Fibroblast of lung (primary cell): Measurements from ENCODE around the gene TMBIM4. TPM values are rescaled to one million over a fixed set of nuclear protein-coding genes. Genes with fewer than 3 reads are reported as not detected.

Experiments used
- DNase-seq, 2 donors: peaks; one replicate each; pipeline versions ENCODE4 v3.0.0 to v3.0.0-alpha.2; 2010; ENCODE audit warnings: low read depth in 2 of 2
- H2AFZ ChIP-seq: 2 replicates; pipeline ENCODE4 v1.5.1; 2012; ENCODE audit warnings: low read length, control low read depth, inconsistent platforms
- H3K27ac ChIP-seq: 2 replicates; pipeline ENCODE4 v1.5.1; 2011; ENCODE audit warnings: low read length, control low read depth; ENCODE audit not compliant: insufficient read depth
- H3K27me3 ChIP-seq: 2 replicates; pipeline ENCODE4 v1.5.1; 2011; ENCODE audit warnings: mild to moderate bottlenecking, low read length; ENCODE audit not compliant: control insufficient read depth, insufficient read depth
- H3K36me3 ChIP-seq: 2 replicates; pipeline ENCODE4 v1.5.1; 2011; ENCODE audit warnings: low read length; ENCODE audit not compliant: control insufficient read depth, insufficient read depth
- H3K4me1 ChIP-seq: 2 replicates; pipeline ENCODE4 v1.5.1; 2011; ENCODE audit warnings: low read length; ENCODE audit not compliant: control insufficient read depth, insufficient read depth; ENCODE audit errors: extremely low read depth
- H3K4me2 ChIP-seq: 2 replicates; pipeline ENCODE4 v1.5.1; 2011; ENCODE audit warnings: low read length, control low read depth; ENCODE audit not compliant: insufficient read depth; ENCODE audit errors: extremely low read depth
- H3K4me3 ChIP-seq, 4 experiments: fragments of 200-600 bp in 1 of 4; sonication (generic) in 1 of 4; replicated peaks in 1 of 4; 2 replicates each; pipeline ENCODE4 v1.5.1; 2011 to 2016; ENCODE audit warnings: low read length in 4 of 4, low read depth in 3 of 4, mild to moderate bottlenecking in 3 of 4, control low read depth in 2 of 4, inconsistent platforms in 1 of 4, mixed read lengths in 1 of 4; ENCODE audit not compliant: insufficient read depth in 1 of 4; ENCODE audit errors: control extremely low read depth in 1 of 4
- H3K79me2 ChIP-seq: 2 replicates; pipeline ENCODE4 v1.5.1; 2012; ENCODE audit warnings: mild to moderate bottlenecking, low read length, inconsistent platforms; ENCODE audit not compliant: control insufficient read depth, insufficient read depth
- H3K9ac ChIP-seq: 2 replicates; pipeline ENCODE4 v1.5.1; 2011; ENCODE audit warnings: mild to moderate bottlenecking, low read length, control low read depth; ENCODE audit not compliant: insufficient read depth
- H3K9me3 ChIP-seq: 2 replicates; pipeline ENCODE4 v1.5.1; 2012; ENCODE audit warnings: low read depth, low read length; ENCODE audit not compliant: control insufficient read depth, insufficient read depth
- H4K20me1 ChIP-seq: 2 replicates; pipeline ENCODE4 v1.5.1; 2011; ENCODE audit warnings: low read length; ENCODE audit not compliant: control insufficient read depth, insufficient read depth; ENCODE audit errors: extremely low read depth
- CTCF ChIP-seq, 2 donors: IDR thresholded peaks in 1 of 2; conservative IDR thresholded peaks in 1 of 2; 1 replicate in 1 of 2; 2 replicates in 1 of 2; pipeline ENCODE4 v1.5.1; 2011 to 2012; ENCODE audit warnings: low read length in 2 of 2, control low read depth in 1 of 2, inconsistent platforms in 1 of 2, low read depth in 1 of 2, mild to moderate bottlenecking in 1 of 2
- EZH2 ChIP-seq: IDR thresholded peaks from 2 replicates; pipeline ENCODE4 v1.5.1; 2012; ENCODE audit warnings: low read length, control low read depth, mild to moderate bottlenecking; ENCODE audit errors: missing control alignments
- polyA plus RNA-seq, 2 donors: library from polyadenylated mRNA; depleted of rRNA in 1 of 2; stranded (reverse) in 1 of 2; unstranded in 1 of 2; fragments of >200 nt; gene quantifications; 2 replicates each; pipeline ENCODE4 v1.2.1, GENCODE V29; 2011 to 2012; ENCODE audit warnings: missing spikeins in 1 of 2
- total RNA-seq: library from RNA; depleted of rRNA; stranded (reverse); fragments of >200 nt; gene quantifications from 2 replicates; pipeline ENCODE4 v1.2.1, GENCODE V29; 2014

TMBIM4 gene
- total and polyA plus RNA-seq, 2 donors (not counting 1 experiment from before 2014, with no cell fraction given), result 69.2 to 140 TPM

- Histone ChIP-seq H3K4me3 (peak overlapping the region; percentile 56 to 91 (median 76)), H3K9ac (no peak overlapping the region), H3K27me3 (no peaks in the 10 kb centered on the region), H3K79me2 (peaks cover 49% of the 10 kb centered on the region), H3K4me2 (peak overlapping the region; percentile 99), H3K9me3 (no peaks in the 10 kb centered on the region), H3K4me1 (peaks cover 2% of the 10 kb centered on the region), H2AFZ (no peak overlapping the region), H3K27ac (peak overlapping the region; percentile 95), H3K36me3 (no peaks in the 10 kb centered on the region), H4K20me1 (no peaks in the 10 kb centered on the region)
- no peak for DNase-seq
- no peak for TF ChIP-seq EZH2
- no peak for TF ChIP-seq CTCF (conservative IDR thresholded peaks at IDR 0.05 in 1 of 2, IDR thresholded peaks at IDR 0.05 in 1 of 2; ENCODE audit: low read depth in 1 of 2, low read length in 2 of 2)
Measured at GRCh38 chr12:66168410-66168809, 1.4 kb downstream of the TMBIM4 start.

- H3K4me1 ChIP-seq, result peaks cover 2% of the 10 kb centered on the region
- H2AFZ ChIP-seq, result no peak overlapping the region
- no peak for TF ChIP-seq CTCF (conservative IDR thresholded peaks at IDR 0.05 in 1 of 2, IDR thresholded peaks at IDR 0.05 in 1 of 2; ENCODE audit: low read depth in 1 of 2, low read length in 2 of 2)
- TF ChIP-seq EZH2, result no peak
- H4K20me1 ChIP-seq, result no peaks in the 10 kb centered on the region
- H3K27ac ChIP-seq, result no peak overlapping the region
- H3K4me2 ChIP-seq, result no peak overlapping the region
- H3K4me3 ChIP-seq, result no peak overlapping the region
- no peak overlapping the region for H3K9ac ChIP-seq
- no peaks in the 10 kb centered on the region for H3K9me3 ChIP-seq
- H3K79me2 ChIP-seq, result peaks cover 65% of the 10 kb centered on the region
- H3K36me3 ChIP-seq, result no peaks in the 10 kb centered on the region
- DNase-seq, result no peak
- no peaks in the 10 kb centered on the region for H3K27me3 ChIP-seq
Measured at GRCh38 chr12:66166561-66166960, 3.2 kb downstream of the TMBIM4 start.

GRCh38 chr12:66165141-66165540 lies 4.7 kb downstream of the TMBIM4 start:
- Histone ChIP-seq H3K4me2 (no peak overlapping the region), H3K4me1 (peaks cover 2% of the 10 kb centered on the region), H3K36me3 (no peaks in the 10 kb centered on the region)

More at GRCh38 chr12:66165141-66165540, 4.7 kb downstream of the TMBIM4 start:
- Histone ChIP-seq H3K27ac (no peak overlapping the region), H3K79me2 (peaks cover 69% of the 10 kb centered on the region), H2AFZ (no peak overlapping the region), H3K9me3 (no peaks in the 10 kb centered on the region), H3K9ac (no peak overlapping the region), H4K20me1 (no peaks in the 10 kb centered on the region), H3K4me3 (no peak overlapping the region), H3K27me3 (no peaks in the 10 kb centered on the region)
- TF ChIP-seq CTCF (conservative IDR thresholded peaks at IDR 0.05 in 1 of 2, IDR thresholded peaks at IDR 0.05 in 1 of 2; ENCODE audit: low read depth in 1 of 2, low read length in 2 of 2), result no peak
- no peak for TF ChIP-seq EZH2
- DNase-seq, result no peak
